Measurements from ENCODE around the gene MYOCOS.
"Not testable (repeated sequence)": the region's sequence is repeated elsewhere in the genome, so short reads cannot be mapped to it uniquely, and the experiment has no call there.

MYOCOS gene, protein sequence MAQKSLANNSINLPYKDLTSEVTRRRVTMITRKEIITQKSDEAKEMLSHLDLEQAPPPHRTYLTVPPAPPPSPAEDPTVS

DNA sequence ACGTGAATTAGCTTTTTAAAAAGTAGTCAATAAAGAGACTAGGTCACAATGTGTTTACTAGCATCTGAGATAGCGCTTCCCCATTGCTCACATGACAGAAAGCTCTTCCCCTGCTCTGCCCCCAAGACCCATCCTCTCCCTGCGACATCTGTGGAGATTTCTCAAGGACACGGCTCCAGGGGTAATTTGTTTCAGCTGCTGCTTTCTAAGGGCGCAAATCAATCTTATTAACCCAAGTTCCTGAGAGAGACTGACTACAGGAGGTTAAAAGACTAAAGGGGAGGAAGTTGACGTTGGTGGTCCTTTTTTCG is at the start of gene MYOCOS:
Gene MYOCOS, plus strand, starts transcription at position 92 of the 311 bp plus-strand sequence. CDS start 1,641 bp downstream, outside the sequence.
- DNase-seq (ENCODE audit: low spot score), result no peak

DNA sequence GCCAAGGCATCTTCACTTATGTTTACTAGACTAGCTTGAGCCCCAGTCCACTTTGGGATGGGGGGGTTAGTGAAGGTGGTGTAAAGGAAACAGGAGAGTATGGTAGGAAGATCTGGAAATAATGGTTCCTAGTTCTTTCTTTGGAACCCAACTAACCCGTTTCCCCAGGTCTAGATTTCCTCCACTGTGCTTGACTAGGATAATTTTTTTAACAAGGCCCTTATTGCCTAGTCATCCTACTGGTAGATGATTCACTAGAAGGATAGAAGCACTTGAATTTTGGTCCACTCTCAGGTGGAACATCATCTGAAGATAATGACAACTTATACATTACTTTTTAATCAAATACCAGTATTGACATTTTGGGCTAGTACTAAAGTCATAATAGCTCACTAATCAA is 45.9 kb upstream of the MYOCOS start:
- no peak for DNase-seq (ENCODE audit: low spot score)

DNA sequence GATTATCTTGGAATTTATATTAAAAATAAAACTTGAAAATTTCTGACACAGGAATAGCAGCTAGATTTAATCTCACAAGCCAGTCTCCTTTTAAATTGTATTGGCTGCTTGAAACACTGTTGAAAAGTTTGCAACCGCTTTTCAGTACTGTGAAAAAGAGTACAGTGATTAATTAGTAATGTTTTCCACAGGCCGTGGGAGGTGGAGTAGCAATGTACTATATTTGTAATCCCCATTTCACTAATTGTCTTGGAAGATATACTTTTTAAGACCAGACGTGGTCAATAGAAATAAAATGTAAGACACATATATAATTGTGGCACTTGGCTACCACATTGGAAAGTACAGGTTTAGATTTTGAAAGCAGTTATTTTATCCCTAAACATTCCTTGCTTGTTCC is 40.8 kb upstream of the MYOCOS start:
- no peak for DNase-seq (ENCODE audit: low spot score)

DNA sequence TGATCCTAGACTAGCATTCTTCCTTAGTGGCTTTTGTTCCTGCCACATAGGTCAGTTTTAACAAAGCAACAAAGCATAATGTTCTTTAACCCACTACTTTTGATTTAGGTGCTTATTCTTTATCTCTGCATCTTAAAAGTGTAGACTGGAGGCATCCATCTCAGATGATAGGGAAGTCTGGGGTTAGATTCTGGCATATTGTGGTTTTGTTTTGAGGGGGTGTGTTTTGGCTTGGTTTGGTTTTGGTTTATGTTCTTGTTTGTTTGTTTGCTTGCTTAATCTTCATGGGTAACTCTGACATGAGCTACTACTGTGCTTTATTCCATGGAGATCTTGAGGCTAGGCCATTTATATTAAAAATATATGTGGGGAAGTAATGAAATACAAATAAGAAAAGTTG is 40.3 kb upstream of the MYOCOS start:
- DNase-seq (ENCODE audit: low spot score), result no peak

DNA sequence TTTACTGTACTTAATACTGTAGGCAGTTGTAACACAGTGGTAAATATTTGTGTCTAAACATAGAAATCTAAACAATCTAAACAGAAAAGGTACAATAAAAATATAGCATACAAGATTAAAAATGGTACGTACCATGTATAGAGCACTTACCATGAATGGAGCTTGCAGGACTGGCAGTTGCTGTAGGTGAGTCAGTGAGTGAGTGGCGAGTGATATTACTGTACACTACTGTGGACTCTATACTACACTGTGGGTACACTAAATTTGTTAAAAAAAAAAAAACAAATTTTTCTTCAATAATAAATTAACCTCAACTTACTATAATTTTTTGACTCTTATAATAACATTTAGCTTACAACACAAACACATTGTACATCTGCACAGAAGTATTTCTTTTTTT is 39.5 kb upstream of the MYOCOS start:
- DNase-seq (ENCODE audit: low spot score), result no peak

DNA sequence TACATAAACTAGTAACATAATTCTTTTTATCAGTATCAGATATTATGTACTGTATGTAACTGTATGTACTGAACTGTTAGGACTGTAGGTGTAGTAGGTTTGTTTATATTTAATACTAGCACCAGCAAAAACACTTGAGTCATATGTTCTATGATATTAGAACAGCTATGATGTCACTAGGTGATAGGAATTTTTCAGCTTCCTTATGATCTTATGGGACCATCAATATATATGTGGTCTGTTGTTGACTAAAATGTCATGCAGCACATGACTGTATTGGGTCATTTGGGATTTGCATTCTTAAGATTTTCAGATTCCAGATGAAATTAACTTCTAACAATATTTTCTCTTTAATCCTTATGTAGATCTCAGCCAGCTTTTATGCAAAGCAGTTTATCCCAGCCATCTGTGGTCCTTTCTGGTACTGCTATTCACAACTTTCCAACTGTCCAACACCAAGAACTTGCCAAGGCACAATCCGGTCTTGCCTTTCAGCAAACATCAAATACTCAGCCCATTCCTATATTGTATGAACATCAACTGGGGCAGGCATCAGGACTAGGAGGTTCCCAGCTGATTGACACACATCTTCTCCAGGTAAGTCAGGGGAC is 38.3 kb upstream of the MYOCOS start:
- no peak for DNase-seq (ENCODE audit: low spot score)

DNA sequence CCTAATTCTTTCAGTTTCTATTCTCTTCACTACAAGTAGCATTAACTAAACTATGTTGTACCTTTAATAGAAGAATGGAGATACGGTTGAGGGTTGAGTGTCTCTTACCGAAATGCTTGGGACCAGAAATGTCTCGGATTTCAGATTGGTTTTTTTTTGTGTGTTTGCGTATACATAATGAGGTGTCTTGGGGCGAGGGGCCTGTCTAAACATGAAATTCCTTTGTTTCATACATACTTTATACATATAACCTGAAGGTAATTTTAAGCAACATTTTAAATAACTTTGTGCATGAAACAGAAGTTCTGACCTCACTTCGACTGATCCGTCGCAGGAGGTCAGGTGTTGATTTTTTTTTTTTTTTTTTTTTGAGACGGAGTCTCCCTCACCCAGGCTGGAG is 36.3 kb upstream of the MYOCOS start:
- DNase-seq (ENCODE audit: low spot score), result no peak

DNA sequence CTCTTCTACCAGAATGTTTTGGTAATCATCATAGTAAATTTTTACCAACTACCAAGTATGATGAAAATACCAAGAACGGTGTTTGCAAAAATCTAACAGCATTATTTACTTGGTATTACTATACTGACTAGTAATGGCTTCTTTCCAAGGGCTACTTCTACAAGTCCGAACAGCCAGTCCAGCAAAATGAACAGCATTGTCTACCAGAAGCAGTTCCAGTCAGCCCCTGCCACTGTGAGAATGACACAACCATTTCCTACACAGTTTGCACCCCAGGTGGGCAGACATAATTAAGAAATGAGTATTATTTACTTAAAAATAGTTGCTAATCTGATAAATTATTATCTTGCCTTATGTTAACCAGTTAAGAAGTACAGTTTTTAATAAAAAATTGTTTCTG is 33.8 kb upstream of the MYOCOS start:
- DNase-seq (ENCODE audit: low spot score), result no peak

DNA sequence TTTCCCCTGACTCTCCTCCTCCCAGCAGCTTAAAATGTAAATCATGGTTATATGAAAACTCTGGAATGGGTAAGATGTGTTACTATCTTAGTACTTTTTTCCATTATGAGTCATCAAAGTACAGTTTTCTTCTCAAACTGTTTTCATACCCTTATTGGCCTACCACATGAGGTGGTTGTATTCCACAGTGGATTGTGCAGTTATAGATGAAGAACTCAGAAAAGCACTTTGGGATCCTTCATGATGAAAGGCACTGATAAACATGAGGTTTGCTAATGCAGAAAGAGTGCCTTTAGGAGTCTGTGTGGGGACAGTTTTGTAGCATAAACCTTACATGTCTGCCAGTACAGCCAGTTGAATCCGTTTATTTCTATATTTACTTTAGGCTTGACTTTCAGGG is 32.0 kb upstream of the MYOCOS start:
- no peak for DNase-seq (ENCODE audit: low spot score)

DNA sequence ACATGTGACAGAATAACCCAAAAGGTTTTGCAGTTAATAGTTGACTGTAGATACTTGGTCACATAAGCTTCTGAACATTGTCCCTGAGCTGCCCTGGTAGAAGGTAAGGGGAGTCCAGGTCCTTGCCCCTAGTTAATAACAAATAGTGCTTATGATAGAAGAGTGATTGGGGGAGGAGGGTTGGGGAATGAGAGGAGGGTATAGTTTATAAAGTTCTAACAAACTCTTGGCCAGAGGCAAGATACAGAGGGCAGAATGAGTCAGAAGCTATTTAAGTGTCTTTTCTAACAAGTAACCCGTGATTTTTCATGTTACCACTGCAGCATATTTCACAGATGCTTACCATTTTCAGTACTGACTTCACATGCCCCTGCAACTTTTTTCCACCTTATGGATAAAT is 26.7 kb upstream of the MYOCOS start:
- no peak for DNase-seq (ENCODE audit: low spot score)

DNA sequence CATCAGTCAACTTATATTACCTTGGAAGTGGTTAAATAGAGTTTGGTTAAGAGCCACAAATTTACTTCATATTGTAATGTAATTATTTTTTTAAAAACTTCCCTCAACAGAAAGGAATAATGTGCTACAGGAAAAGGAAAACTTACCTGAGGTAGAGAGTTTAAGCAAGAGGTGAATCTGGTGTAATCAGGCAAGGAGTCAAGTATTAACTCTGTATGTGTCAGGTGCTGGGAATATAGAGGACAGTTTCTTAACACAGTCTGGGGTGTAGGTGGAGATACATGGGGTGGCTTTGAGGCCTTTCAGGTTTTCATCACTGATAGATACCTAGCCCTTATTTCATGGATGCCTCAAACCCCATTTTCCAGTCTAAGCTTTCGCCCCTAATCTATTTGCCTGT is 25.9 kb upstream of the MYOCOS start:
- DNase-seq (ENCODE audit: low spot score), result no peak

DNA sequence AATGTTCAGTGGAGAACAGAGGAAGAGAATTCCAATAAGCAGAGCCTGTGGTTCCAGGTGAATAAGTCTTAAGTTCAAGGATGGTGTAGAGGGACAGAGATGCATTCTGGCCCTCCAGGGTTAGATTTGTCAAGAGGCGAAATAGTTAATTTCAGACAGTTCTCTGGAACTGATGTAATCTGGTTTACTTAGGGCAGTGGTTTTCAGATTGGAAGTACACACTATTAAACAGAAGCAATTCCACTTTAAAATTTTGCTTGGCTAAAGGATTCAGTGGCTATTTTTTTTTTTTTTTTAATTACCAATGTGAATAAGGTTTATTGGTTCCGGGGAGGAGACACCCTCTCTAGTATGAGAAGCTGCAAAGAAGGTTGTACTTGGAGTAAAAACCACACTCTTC is 25.3 kb upstream of the MYOCOS start:
- no peak for DNase-seq (ENCODE audit: low spot score)

DNA sequence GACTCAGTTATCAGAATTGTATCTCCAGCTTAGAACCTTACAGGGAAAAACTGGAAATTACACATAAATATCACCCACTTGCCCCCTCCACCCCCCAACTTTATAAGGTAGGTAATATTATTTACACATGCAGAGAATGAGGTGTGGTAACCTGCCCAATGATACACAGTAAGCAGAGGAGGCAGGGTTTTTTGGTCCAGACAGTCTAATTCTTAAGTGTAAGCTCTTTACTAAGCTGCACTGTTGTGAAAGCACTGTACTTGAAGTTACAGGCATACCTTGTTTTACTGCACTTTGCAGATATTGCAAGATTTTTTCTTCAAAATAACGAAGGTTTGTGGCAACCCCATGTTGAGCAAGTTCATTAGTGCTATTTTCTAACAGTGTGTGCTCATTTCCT is 24.8 kb upstream of the MYOCOS start:
- DNase-seq (ENCODE audit: low spot score), result no peak

DNA sequence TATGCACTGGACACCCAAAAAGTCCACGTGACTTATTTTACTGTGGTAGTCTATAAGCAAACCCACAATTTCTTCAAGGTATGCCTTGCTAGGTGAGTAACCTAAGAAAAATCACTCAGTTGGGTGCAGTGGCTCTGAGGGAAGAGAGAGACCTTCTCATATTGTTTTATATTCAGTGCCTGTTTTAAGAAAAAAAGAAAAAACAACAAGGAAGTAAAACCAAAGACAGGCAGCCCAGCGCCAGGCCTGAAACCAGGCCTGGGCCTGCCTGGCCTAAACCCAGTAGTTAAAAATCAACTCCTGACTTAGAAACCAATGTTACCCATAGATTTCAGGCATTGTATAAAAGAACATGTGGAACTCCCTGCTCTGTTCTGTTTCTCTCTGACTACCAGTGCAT is 21.7 kb upstream of the MYOCOS start:
- not testable (repeated sequence) for DNase-seq (ENCODE audit: low spot score)

DNA sequence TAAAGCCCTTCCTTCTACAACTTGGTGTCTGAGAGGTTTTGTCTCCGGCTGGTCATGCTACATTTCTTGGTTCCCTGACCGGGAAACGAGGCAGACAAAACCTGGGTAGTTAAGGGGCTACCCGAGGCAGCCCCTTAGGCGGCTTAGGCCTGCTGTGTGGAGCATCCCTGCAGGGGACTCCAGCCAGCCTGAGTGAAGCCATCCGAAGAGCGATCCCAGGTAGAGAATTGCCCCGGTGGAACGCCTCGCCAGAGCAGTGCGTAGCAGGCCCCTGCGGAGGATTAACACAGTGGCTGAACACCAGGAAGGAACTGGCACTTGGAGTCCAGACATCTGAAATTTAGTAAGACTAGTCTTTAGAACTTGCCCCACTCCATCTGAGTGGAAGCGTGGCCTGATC is 21.2 kb upstream of the MYOCOS start:
- no peak for DNase-seq (ENCODE audit: low spot score)

DNA sequence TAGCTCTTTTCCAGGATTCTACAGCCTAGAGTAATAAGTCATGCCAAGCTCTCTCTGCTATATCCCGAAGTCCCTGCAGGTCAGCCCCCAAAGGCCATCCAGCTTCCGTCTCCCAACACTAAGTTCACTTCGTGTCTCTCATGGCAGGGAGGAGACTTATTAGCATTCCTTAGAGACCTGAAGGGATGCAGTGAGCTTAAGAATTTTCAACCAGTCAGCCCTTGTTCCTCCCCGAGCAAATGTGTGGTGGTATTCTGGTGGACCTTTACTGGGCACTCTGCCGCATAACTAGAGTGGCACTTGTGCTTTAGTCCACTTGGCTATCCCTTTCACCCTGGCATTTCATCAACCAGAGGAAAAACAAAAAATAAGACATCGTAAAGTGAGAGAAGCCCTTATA is 19.0 kb upstream of the MYOCOS start:
- DNase-seq (ENCODE audit: low spot score), result not testable (repeated sequence)

DNA sequence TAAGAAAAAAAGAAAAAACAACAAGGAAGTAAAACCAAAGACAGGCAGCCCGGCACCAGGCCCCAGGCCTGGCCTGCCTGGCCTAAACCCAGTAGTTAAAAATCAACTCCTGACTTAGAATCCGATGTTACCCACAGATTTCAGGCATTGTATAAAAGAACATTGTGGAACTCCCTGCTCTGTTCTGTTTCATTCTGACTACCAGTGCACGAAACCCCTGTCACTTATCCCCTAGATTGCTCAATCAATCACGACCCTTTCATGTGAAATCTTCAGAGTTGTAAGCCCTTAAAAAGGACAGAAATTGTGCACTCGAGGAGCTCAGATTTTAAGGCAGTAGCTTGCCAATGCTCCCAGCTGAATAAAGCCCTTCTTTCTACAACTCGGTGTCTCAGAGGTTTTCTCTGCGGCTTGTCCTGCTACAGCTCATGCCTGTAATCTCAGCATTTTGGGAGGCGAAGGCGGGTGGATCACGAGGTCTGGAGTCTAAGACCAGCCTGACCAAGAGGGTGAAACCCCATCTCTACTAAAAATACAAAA is 15.6 kb upstream of the MYOCOS start:
- no peak for DNase-seq (ENCODE audit: low spot score)

DNA sequence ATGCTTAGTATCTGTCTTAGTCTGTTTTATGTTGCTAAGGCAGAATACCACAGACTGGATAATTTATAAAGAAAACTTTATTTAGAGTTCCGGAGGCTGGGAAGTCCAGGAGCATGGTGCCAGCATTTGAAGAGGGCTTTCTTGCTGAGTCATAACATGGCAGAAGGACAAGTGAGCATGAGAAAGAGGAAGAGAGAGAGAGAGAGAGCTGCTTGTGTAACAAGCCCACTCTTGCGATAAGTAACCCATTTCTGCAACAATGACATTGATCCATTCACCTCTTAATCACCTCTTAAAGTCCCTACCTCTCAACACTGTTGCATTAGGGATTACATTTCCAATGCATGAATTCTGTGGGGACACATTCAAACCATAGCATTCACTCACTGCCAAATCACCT is 11.7 kb upstream of the MYOCOS start:
- DNase-seq (ENCODE audit: low spot score), result no peak

DNA sequence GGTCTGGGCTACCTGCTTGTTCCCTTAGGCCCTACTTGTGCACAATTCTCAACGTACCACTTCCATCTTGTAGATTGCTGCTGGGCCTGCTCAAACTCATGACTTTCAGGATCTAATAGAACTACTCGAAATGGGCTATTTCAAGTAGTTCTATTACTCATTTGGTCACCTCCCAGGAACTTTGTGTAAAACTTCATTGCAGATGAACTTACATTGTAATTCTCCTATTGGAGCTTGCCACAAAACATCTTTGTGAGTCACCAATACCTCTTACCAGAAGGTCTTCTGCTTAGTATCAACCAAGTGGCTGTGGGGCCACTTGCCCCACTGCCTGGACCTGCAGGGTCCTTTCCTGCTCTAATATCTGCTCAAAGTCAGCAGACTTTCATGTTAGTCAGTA is 10.7 kb upstream of the MYOCOS start:
- no peak for DNase-seq (ENCODE audit: low spot score)

DNA sequence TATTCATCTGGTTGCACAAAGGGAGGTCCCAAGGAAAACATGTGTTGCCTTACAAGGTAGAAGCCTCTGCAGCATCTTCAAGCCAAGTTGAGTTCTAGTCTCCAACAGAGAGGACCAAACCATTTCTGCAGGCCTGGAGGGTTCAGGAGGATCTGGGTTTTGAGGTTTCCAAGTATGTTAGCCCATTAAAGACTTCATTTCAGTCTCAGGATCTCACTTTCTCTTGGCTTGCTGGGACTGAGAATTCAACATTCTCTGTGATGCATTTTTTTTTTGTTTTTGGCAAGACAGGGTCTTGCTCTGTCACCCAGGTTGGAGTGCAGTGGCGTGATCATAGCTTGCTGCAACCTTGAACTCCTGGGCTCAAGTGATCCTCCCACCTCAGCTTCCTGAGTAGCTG is 8.8 kb upstream of the MYOCOS start:
- no peak for DNase-seq (ENCODE audit: low spot score)

DNA sequence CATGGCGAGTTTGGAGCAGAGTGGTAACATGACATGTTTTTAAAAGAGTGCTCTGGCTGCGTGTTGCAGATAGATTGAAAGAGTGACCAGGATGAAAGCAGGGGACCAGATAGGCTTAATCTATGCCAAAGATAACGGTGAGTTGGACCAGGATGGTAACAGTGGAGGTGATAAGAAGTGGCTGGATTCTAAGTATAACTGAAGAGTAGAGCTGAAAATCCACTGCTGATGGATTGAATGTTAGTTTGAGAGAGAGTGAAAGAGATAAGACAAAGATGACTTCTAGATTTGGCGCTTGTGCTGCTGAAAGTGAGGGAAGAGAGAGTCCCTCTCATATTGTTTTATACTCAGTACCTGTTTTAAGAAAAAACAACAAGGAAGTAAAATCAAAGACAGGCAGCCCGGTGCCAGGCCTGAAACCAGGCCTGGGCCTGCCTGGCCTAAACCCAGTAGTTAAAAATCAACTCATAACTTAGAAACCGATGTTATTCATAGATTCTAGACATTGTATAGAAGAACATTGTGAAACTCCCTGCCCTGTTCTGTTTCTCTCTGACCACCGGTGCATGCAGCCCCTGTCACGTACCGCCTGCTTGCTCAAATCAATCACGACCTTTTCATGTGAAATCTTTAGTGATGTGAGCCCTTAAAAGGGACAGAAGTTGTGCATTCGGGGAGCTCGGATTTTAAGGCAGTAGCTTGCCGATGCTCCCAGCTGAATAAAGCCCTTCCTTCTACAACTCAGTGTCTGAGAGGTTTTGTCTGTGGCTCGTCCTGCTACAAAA is 6.7 kb upstream of the MYOCOS start:
- not testable (repeated sequence) for DNase-seq (ENCODE audit: low spot score)

DNA sequence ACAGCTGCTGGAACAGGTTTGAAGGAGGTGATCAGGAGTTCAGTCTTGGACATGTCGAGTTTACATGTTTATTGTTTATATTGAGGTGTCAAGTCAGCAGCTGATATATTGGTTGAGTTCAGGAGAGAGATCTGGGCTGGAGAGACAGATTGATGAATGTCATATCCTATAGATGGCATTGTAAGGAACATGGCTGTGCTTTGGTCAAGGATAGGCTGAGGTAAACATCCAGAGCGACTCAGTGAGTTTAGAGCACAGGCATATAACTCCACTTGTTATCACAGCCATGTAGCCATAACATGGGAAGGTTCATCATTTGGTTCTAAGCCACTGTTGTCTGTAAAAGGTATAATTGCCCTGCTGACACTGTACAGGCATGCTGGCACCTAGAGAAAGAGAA is 5.5 kb upstream of the MYOCOS start:
- DNase-seq (ENCODE audit: low spot score), result no peak

DNA sequence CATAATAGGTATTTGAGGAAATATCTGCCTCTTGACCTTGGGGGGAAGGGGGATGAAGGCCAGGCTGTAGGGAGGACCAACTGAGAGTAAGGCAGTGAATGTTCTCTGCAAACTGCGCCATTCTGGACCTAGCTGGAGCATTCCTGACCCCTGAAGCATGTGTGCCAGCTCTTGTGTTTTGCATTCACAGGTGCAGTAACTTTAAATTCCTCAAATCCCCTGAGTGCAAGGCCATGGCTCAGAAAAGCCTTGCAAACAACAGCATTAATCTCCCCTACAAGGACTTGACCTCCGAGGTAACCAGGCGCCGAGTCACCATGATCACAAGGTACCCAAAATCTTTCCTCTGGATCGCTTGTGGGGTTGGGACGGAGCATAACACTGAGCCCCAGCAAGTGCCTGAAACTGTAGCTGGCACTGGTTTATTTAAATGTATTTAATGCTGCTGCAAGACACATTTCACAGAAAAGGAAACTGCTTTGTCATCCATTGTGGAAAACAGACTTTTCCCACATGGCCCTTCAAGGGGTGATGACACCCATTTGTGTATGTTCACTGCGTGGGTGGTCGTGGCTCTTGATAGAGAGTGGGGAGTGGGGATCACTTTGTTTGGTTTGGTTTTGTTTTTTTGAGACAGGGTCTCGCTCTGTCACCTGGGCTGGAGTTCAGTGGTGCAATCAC is 1.7 kb downstream of the MYOCOS start:
- DNase-seq (ENCODE audit: low spot score), result no peak
